DOHH2 (cell line): Measurements from ENCODE around the gene GP9.

Experiments used
- H3F3A ChIP-seq: fragments of 200-600 bp; sonication (generic), shearing (Covaris generic); 2 replicates; pipeline ENCODE4 v1.6.0; 2016; ENCODE audit warnings: antibody characterized with exemption, mild to moderate bottlenecking; ENCODE audit not compliant: control insufficient read depth, insufficient read depth
- H3K27ac ChIP-seq: fragments of 200-600 bp; sonication (generic); 2 replicates; pipeline ENCODE4 v1.5.1; 2014; ENCODE audit warnings: low read depth, mild to moderate bottlenecking, low read length, moderate library complexity
- H3K27me3 ChIP-seq: fragments of 200-600 bp; sonication (generic); 2 replicates; pipeline ENCODE4 v1.6.1; 2014; ENCODE audit warnings: mild to moderate bottlenecking, low read length, mixed read lengths; ENCODE audit not compliant: control insufficient read depth
- H3K36me3 ChIP-seq: fragments of 200-600 bp; sonication (generic); 2 replicates; pipeline ENCODE4 v1.6.1; 2014; ENCODE audit warnings: mild to moderate bottlenecking, low read length, moderate library complexity, mixed read lengths; ENCODE audit not compliant: control insufficient read depth
- H3K4me1 ChIP-seq: fragments of 200-600 bp; sonication (generic); 2 replicates; pipeline ENCODE4 v1.6.1; 2014; ENCODE audit warnings: mild to moderate bottlenecking, low read length, mixed read lengths; ENCODE audit not compliant: control insufficient read depth
- H3K4me2 ChIP-seq: fragments of 200-600 bp; sonication (generic); 2 replicates; pipeline ENCODE4 v1.6.0; 2014; ENCODE audit warnings: mild to moderate bottlenecking, low read length, moderate library complexity
- H3K4me3 ChIP-seq: fragments of 200-600 bp; sonication (generic); 2 replicates; pipeline ENCODE4 v1.5.1; 2014; ENCODE audit warnings: mild to moderate bottlenecking, low read length, mixed read lengths
- H3K79me2 ChIP-seq: fragments of 200-600 bp; sonication (generic); 2 replicates; pipeline ENCODE4 v1.6.1; 2014; ENCODE audit warnings: mild to moderate bottlenecking, low read length, mixed read lengths; ENCODE audit not compliant: control insufficient read depth
- H3K9me2 ChIP-seq: fragments of 200-600 bp; sonication (generic); replicated peaks from 2 replicates; pipeline ENCODE4 v1.6.1; 2014; ENCODE audit warnings: mild to moderate bottlenecking, low read length, mixed read lengths; ENCODE audit not compliant: control insufficient read depth
- H3K9me3 ChIP-seq: fragments of 200-600 bp; sonication (generic); 2 replicates; pipeline ENCODE4 v1.6.1; 2014; ENCODE audit warnings: antibody characterized with exemption, low read length, mixed read lengths; ENCODE audit not compliant: control insufficient read depth, insufficient read depth
- H4K20me1 ChIP-seq: fragments of 200-600 bp; sonication (generic); 2 replicates; pipeline ENCODE4 v1.6.0; 2014; ENCODE audit warnings: low read depth, mild to moderate bottlenecking, antibody characterized with exemption, low read length, moderate library complexity; ENCODE audit not compliant: control insufficient read depth, insufficient read depth
- EZH2phosphoT487 ChIP-seq: fragments of 200-600 bp; sonication (generic); IDR thresholded peaks from 2 replicates; pipeline ENCODE4 v1.6.1; 2017; ENCODE audit warnings: borderline replicate concordance, mild to moderate bottlenecking, antibody characterized with exemption, low read length, moderate library complexity, mixed read lengths
- TF ChIP-seq, protein P1 (sequence below): fragments of 200-600 bp; sonication (generic); IDR thresholded peaks from one replicate; pipeline ENCODE4 v1.5.1; 2014; ENCODE audit warnings: antibody characterized with exemption, mild to moderate bottlenecking, low read depth, low read length; ENCODE audit not compliant: poor library complexity, severe bottlenecking

Gene GP9

DNA sequence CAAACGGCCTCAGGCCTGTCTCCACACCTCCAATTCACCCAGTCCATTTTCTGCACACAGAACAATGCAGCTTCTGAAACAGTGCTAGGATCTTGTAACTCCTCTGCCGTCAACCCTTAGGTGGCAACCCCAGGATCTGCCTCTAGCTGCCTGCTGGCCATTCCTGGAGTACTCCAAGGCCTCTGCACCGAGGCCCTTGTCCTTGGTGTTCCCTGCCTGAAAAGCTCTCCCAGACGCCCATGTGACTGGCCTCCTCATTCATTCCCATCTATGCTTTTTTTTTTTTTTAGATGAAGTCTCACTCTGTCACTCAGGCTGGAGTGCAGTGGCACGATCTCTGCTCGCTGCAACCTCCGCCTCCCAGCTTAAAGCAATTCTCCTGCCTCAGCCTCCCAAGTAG, 42.7 kb downstream of the GP9 start:
- no peaks in the 10 kb centered on the region for H3K79me2 ChIP-seq

DNA sequence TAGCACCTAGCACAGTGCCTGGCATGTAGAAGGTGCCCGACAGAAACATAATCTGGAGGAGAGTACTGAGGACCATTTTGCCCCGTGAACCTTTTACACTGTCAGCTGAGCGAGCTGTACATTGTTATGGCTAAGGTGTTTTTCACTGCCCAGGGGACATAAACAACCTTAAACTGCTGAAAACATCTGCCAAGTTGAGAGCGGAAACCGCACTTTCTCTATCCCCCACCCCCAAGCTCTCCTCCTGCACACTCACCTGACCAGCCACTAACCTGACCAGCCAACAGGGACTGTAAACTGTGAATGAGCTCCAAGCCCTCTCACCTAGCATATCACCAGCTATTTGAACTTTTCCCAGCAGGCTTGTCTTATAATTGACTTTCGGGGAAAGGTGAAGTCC, 43.5 kb downstream of the GP9 start:
- no peaks in the 10 kb centered on the region for H3F3A ChIP-seq
- TF ChIP-seq, protein P1, sequence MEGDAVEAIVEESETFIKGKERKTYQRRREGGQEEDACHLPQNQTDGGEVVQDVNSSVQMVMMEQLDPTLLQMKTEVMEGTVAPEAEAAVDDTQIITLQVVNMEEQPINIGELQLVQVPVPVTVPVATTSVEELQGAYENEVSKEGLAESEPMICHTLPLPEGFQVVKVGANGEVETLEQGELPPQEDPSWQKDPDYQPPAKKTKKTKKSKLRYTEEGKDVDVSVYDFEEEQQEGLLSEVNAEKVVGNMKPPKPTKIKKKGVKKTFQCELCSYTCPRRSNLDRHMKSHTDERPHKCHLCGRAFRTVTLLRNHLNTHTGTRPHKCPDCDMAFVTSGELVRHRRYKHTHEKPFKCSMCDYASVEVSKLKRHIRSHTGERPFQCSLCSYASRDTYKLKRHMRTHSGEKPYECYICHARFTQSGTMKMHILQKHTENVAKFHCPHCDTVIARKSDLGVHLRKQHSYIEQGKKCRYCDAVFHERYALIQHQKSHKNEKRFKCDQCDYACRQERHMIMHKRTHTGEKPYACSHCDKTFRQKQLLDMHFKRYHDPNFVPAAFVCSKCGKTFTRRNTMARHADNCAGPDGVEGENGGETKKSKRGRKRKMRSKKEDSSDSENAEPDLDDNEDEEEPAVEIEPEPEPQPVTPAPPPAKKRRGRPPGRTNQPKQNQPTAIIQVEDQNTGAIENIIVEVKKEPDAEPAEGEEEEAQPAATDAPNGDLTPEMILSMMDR = no peak
- no peak for TF ChIP-seq EZH2phosphoT487
- H3K27ac ChIP-seq = no peak overlapping the region
- no peaks in the 10 kb centered on the region for H3K79me2 ChIP-seq
- H3K9me2 ChIP-seq = no peaks in the 10 kb centered on the region
- no peaks in the 10 kb centered on the region for H3K9me3 ChIP-seq
- no peaks in the 10 kb centered on the region for H3K36me3 ChIP-seq
- H3K4me2 ChIP-seq = no peak overlapping the region
- no peak overlapping the region for H3K4me3 ChIP-seq
- no peaks in the 10 kb centered on the region for H3K27me3 ChIP-seq
- no peaks in the 10 kb centered on the region for H3K4me1 ChIP-seq
- H4K20me1 ChIP-seq = no peaks in the 10 kb centered on the region

More for the DNA sequence above, 42.7 kb downstream of the GP9 start:
- no peaks in the 10 kb centered on the region for H3K9me2 ChIP-seq
- H3K27ac ChIP-seq = no peak overlapping the region
- no peaks in the 10 kb centered on the region for H3K27me3 ChIP-seq
- TF ChIP-seq EZH2phosphoT487 = no peak
- TF ChIP-seq, protein P1 = no peak
- no peak overlapping the region for H3K4me2 ChIP-seq
- H3K4me3 ChIP-seq = no peak overlapping the region
- H4K20me1 ChIP-seq = no peaks in the 10 kb centered on the region
- H3F3A ChIP-seq = no peaks in the 10 kb centered on the region
- no peaks in the 10 kb centered on the region for H3K9me3 ChIP-seq
- no peaks in the 10 kb centered on the region for H3K4me1 ChIP-seq
- H3K36me3 ChIP-seq = no peaks in the 10 kb centered on the region

DNA sequence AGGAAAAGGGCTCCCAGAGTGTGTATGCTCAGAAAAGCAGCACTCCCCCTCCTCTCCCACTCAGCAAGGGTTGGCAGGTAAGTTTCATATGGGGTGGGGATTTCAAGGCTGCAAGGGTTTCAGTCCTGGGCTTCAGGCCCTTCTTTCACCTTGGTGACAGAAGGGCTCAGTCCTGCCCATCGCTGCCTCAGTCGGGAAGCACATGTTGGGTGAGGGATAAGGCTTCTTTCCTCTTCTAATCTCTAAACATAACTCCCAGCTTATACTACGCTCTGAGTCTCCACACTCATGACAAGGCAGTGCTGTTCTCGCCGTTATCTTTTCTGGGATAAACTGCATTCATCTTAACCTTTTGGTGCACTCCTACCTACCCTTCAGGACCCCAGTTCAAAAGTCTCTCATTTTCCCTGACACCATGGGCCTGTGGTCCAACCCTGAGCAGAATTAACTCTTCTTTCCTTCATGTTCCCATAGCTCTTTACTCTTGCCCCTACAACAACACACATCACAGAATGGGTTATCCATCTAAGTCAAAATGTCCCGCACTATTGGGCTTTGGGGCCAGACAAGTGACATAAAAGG, 44.0 kb downstream of the GP9 start:
- Histone ChIP-seq H3K27ac (no peak overlapping the region), H3K36me3 (no peaks in the 10 kb centered on the region), H3K4me2 (no peak overlapping the region), H3F3A (no peaks in the 10 kb centered on the region), H3K9me2 (no peaks in the 10 kb centered on the region), H4K20me1 (no peaks in the 10 kb centered on the region), H3K79me2 (no peaks in the 10 kb centered on the region), H3K4me1 (no peaks in the 10 kb centered on the region), H3K9me3 (no peaks in the 10 kb centered on the region), H3K27me3 (no peaks in the 10 kb centered on the region), H3K4me3 (no peak overlapping the region)
- TF ChIP-seq, protein P1 = no peak
- no peak for TF ChIP-seq EZH2phosphoT487
